Liver (tissue), 9 donors: Measurements from ENCODE around the gene USP49. TPM values are rescaled to one million over a fixed set of nuclear protein-coding genes. Genes with fewer than 3 reads are reported as not detected.

ENCODE experiments used
- DNase-seq: peaks from one replicate; pipeline ENCODE4 v3.0.0-alpha.2; 2017; ENCODE audit warnings: low spot score
- H3K27ac ChIP-seq, 2 donors: one replicate each; pipeline ENCODE4 v1.7.0; 2013; ENCODE audit warnings: inconsistent platforms in 2 of 2, low read length in 2 of 2, control low read depth in 1 of 2, low read depth in 1 of 2, mild to moderate bottlenecking in 1 of 2
- H3K27me3 ChIP-seq, 4 donors: one replicate each; pipeline versions ENCODE4 v1.6.1 to v1.7.0; 2013; ENCODE audit warnings: low read length in 3 of 4, inconsistent platforms in 1 of 4, mild to moderate bottlenecking in 1 of 4, moderate library complexity in 1 of 4; ENCODE audit not compliant: control insufficient read depth in 4 of 4, insufficient read depth in 4 of 4
- H3K36me3 ChIP-seq, 4 donors: one replicate each; pipeline versions ENCODE4 v1.6.1 to v1.7.0; 2013; ENCODE audit warnings: low read length in 3 of 4, mild to moderate bottlenecking in 3 of 4, low read depth in 1 of 4, moderate library complexity in 1 of 4; ENCODE audit not compliant: control insufficient read depth in 4 of 4, insufficient read depth in 3 of 4
- H3K4me1 ChIP-seq, 4 donors: one replicate each; pipeline versions ENCODE4 v1.6.1 to v1.7.0; 2013; ENCODE audit warnings: low read length in 3 of 4, mild to moderate bottlenecking in 3 of 4, moderate library complexity in 1 of 4; ENCODE audit not compliant: control insufficient read depth in 4 of 4, insufficient read depth in 4 of 4
- H3K4me3 ChIP-seq, 3 donors: one replicate each; pipeline versions ENCODE4 v1.6.1 to v1.7.0; 2013; ENCODE audit warnings: low read length in 3 of 3, control low read depth in 1 of 3, low read depth in 1 of 3, mild to moderate bottlenecking in 1 of 3
- H3K9ac ChIP-seq, 2 donors: one replicate each; pipeline ENCODE4 v1.7.0; 2013; ENCODE audit warnings: low read length in 2 of 2, mild to moderate bottlenecking in 2 of 2, moderate library complexity in 2 of 2, control low read depth in 1 of 2, low read depth in 1 of 2
- H3K9me3 ChIP-seq, 4 donors: one replicate each; pipeline versions ENCODE4 v1.6.1 to v1.7.0; 2013; ENCODE audit warnings: low read length in 3 of 4; ENCODE audit not compliant: control insufficient read depth in 4 of 4
- EGR1 ChIP-seq, 2 donors: IDR thresholded peaks; 2 replicates each; pipeline ENCODE4 v1.6.1; 2016 to 2018; ENCODE audit warnings: antibody characterized with exemption in 2 of 2, low read depth in 2 of 2
- FOXA1 ChIP-seq: IDR thresholded peaks from 2 replicates; pipeline ENCODE4 v1.6.1; 2016; ENCODE audit warnings: antibody characterized with exemption
- FOXA2 ChIP-seq: IDR thresholded peaks from 2 replicates; pipeline ENCODE4 v1.6.1; 2016; ENCODE audit warnings: antibody characterized with exemption
- GABPA ChIP-seq, 2 donors: IDR thresholded peaks in 1 of 2; conservative IDR thresholded peaks in 1 of 2; 2 replicates each; pipeline ENCODE4 v1.6.1; 2016; ENCODE audit warnings: antibody characterized with exemption in 2 of 2, mild to moderate bottlenecking in 1 of 2, moderate library complexity in 1 of 2
- HNF4A ChIP-seq, 2 donors: conservative IDR thresholded peaks; 2 replicates each; pipeline ENCODE4 v1.6.1; 2016; ENCODE audit warnings: antibody characterized with exemption in 2 of 2, mild to moderate bottlenecking in 2 of 2
- HNF4G ChIP-seq: IDR thresholded peaks from 2 replicates; pipeline ENCODE4 v1.6.1; 2016; ENCODE audit warnings: antibody characterized with exemption
- JUND ChIP-seq, 2 donors: IDR thresholded peaks; 2 replicates each; pipeline ENCODE4 v1.6.1; 2016; ENCODE audit warnings: antibody characterized with exemption in 2 of 2
- NR2F2 ChIP-seq: IDR thresholded peaks from 2 replicates; pipeline ENCODE4 v1.6.1; 2016; ENCODE audit warnings: antibody characterized with exemption
- RAD21 ChIP-seq, 2 donors: IDR thresholded peaks; 2 replicates each; pipeline ENCODE4 v1.6.1; 2016; ENCODE audit warnings: antibody characterized with exemption in 2 of 2, mild to moderate bottlenecking in 2 of 2
- RXRA ChIP-seq, 2 donors: IDR thresholded peaks; 2 replicates each; pipeline ENCODE4 v1.6.1; 2017 to 2018; ENCODE audit warnings: antibody characterized with exemption in 2 of 2, mild to moderate bottlenecking in 1 of 2
- SP1 ChIP-seq: IDR thresholded peaks from 2 replicates; pipeline ENCODE4 v1.6.1; 2018; ENCODE audit warnings: antibody characterized with exemption, mild to moderate bottlenecking
- TAF1 ChIP-seq: conservative IDR thresholded peaks from 2 replicates; pipeline ENCODE4 v1.6.1; 2016; ENCODE audit warnings: antibody characterized with exemption, mild to moderate bottlenecking
- YY1 ChIP-seq: IDR thresholded peaks from 2 replicates; pipeline ENCODE4 v1.6.1; 2016; ENCODE audit warnings: antibody characterized with exemption, mild to moderate bottlenecking
- WGBS: extraction: QIAGEN DNeasy Blood & Tissue Kit; methylation state at CpG from one replicate; pipeline ENCODE4 v1.1.7; 2013; 5-methylcytosine and 5-hydroxymethylcytosine counted together
- polyA plus RNA-seq, 2 donors: library from polyadenylated mRNA; stranded (reverse) in 1 of 2; unstranded in 1 of 2; fragments of 200-250 nt in 1 of 2; fragments of >200 nt in 1 of 2; fragmentation: Nextera tagmentation in 1 of 2; extraction: Ambion mirVana in 1 of 2; gene quantifications; one replicate each; pipeline versions ENCODE4 v1.2.1 to v1.2.3, GENCODE V29; 2013 to 2015
- total RNA-seq, 2 donors: library from RNA; depleted of rRNA; stranded (reverse); fragments of >200 nt; gene quantifications; one replicate each; pipeline ENCODE4 v1.2.3, GENCODE V29; 2014
- TF ChIP-seq, protein P1 (sequence below): IDR thresholded peaks from 2 replicates; pipeline ENCODE4 v1.6.1; 2016; ENCODE audit warnings: antibody characterized with exemption, mild to moderate bottlenecking
- TF ChIP-seq, protein P2 (sequence below): IDR thresholded peaks from 2 replicates; pipeline ENCODE4 v1.6.1; 2016; ENCODE audit warnings: antibody characterized with exemption
- TF ChIP-seq, protein P3 (sequence below): IDR thresholded peaks from 2 replicates; pipeline ENCODE4 v1.6.1; 2016; ENCODE audit warnings: antibody characterized with exemption
- TF ChIP-seq, protein P4 (sequence below): fragments of 150-350 bp; IDR thresholded peaks from 2 replicates; pipeline ENCODE4 v1.5.1; 2017; ENCODE audit warnings: improper control_type of control experiment, low read depth, low read length; ENCODE audit not compliant: missing input control
- TF ChIP-seq, protein P5 (sequence below): IDR thresholded peaks from 2 replicates; pipeline ENCODE4 v1.6.1; 2016; ENCODE audit warnings: antibody characterized with exemption
- donor health status: healthy.
- donor health status: healthy.
- donor health status: healthy.
- donor health status: healthy.
- donor health status: healthy.

USP49 gene
- total and polyA plus RNA-seq, 4 donors = 0.33 to 3.4 (median 1.1) TPM

DNA sequence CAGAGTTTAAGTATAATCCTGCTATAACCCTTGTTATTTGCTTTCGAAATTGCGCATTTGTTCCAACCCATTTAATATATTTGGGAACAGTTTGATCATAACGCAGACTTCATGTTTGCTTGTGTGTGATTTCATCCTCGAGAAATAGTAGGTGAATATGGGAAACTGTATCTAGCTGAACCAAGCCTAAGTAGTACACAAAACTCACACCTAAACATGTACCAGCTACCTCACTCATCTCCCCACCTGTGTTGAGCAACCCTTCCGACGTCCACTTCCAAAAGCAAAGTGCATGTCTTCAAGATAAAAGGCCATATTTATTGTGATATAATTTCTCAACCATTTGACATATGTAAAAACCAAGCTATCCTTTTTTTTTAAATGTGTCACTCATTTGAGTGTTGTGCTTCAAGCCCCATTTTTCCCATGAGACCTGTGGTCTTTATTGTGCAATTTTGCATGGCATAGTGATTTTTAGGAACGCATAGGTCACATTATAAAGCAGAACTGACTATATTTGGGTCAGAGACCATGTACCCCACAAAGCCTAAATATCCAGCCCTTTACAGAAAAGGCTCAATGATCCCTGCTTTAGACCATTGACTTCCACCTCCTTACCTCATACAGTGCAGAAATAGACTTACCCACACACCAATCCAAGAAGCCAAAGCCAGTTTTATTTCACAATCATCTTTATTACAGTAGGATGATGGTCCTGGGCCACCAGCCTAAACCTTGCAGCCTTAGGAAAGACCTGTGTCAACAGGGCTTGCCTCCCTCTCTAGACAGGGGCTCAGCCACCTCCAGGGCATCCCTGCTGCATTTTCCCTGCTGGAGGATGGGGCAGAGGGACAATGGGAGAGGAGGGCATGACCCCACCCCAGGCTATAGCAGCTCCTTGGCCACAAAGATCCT, 39.4 kb upstream of the USP49 start:
- no peak for TF ChIP-seq JUND (IDR thresholded peaks at IDR 0.05)
- TF ChIP-seq SP1 = no peak
- TF ChIP-seq, protein P1, sequence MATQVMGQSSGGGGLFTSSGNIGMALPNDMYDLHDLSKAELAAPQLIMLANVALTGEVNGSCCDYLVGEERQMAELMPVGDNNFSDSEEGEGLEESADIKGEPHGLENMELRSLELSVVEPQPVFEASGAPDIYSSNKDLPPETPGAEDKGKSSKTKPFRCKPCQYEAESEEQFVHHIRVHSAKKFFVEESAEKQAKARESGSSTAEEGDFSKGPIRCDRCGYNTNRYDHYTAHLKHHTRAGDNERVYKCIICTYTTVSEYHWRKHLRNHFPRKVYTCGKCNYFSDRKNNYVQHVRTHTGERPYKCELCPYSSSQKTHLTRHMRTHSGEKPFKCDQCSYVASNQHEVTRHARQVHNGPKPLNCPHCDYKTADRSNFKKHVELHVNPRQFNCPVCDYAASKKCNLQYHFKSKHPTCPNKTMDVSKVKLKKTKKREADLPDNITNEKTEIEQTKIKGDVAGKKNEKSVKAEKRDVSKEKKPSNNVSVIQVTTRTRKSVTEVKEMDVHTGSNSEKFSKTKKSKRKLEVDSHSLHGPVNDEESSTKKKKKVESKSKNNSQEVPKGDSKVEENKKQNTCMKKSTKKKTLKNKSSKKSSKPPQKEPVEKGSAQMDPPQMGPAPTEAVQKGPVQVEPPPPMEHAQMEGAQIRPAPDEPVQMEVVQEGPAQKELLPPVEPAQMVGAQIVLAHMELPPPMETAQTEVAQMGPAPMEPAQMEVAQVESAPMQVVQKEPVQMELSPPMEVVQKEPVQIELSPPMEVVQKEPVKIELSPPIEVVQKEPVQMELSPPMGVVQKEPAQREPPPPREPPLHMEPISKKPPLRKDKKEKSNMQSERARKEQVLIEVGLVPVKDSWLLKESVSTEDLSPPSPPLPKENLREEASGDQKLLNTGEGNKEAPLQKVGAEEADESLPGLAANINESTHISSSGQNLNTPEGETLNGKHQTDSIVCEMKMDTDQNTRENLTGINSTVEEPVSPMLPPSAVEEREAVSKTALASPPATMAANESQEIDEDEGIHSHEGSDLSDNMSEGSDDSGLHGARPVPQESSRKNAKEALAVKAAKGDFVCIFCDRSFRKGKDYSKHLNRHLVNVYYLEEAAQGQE = no peak
- no peak for TF ChIP-seq YY1
- TF ChIP-seq, protein P2, sequence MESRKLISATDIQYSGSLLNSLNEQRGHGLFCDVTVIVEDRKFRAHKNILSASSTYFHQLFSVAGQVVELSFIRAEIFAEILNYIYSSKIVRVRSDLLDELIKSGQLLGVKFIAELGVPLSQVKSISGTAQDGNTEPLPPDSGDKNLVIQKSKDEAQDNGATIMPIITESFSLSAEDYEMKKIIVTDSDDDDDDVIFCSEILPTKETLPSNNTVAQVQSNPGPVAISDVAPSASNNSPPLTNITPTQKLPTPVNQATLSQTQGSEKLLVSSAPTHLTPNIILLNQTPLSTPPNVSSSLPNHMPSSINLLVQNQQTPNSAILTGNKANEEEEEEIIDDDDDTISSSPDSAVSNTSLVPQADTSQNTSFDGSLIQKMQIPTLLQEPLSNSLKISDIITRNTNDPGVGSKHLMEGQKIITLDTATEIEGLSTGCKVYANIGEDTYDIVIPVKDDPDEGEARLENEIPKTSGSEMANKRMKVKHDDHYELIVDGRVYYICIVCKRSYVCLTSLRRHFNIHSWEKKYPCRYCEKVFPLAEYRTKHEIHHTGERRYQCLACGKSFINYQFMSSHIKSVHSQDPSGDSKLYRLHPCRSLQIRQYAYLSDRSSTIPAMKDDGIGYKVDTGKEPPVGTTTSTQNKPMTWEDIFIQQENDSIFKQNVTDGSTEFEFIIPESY = no peak
- no peak for TF ChIP-seq HNF4A (conservative IDR thresholded peaks at IDR 0.05)
- TF ChIP-seq RXRA (IDR thresholded peaks at IDR 0.05) = no peak
- no peak for TF ChIP-seq HNF4G
- no peak for TF ChIP-seq NR2F2
- no peak for TF ChIP-seq FOXA1
- TF ChIP-seq, protein P3, sequence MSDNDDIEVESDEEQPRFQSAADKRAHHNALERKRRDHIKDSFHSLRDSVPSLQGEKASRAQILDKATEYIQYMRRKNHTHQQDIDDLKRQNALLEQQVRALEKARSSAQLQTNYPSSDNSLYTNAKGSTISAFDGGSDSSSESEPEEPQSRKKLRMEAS = no peak
- TF ChIP-seq TAF1 = no peak
- TF ChIP-seq, protein P4, sequence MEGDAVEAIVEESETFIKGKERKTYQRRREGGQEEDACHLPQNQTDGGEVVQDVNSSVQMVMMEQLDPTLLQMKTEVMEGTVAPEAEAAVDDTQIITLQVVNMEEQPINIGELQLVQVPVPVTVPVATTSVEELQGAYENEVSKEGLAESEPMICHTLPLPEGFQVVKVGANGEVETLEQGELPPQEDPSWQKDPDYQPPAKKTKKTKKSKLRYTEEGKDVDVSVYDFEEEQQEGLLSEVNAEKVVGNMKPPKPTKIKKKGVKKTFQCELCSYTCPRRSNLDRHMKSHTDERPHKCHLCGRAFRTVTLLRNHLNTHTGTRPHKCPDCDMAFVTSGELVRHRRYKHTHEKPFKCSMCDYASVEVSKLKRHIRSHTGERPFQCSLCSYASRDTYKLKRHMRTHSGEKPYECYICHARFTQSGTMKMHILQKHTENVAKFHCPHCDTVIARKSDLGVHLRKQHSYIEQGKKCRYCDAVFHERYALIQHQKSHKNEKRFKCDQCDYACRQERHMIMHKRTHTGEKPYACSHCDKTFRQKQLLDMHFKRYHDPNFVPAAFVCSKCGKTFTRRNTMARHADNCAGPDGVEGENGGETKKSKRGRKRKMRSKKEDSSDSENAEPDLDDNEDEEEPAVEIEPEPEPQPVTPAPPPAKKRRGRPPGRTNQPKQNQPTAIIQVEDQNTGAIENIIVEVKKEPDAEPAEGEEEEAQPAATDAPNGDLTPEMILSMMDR = no peak
- no peak for TF ChIP-seq GABPA (IDR thresholded peaks at IDR 0.05 in 1 of 2, conservative IDR thresholded peaks at IDR 0.05 in 1 of 2)
- TF ChIP-seq, protein P5, sequence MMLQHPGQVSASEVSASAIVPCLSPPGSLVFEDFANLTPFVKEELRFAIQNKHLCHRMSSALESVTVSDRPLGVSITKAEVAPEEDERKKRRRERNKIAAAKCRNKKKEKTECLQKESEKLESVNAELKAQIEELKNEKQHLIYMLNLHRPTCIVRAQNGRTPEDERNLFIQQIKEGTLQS = no peak
- TF ChIP-seq EGR1 (IDR thresholded peaks at IDR 0.05; ENCODE audit: low read depth in 2 of 2) = no peak
- TF ChIP-seq RAD21 (IDR thresholded peaks at IDR 0.05) = no peak
- TF ChIP-seq FOXA2 = no peak
- WGBS = 78% methylated on average over 7 of the region's 7 CpGs
- Histone ChIP-seq H3K27ac (no peak overlapping the region), H3K4me3 (no peak overlapping the region), H3K36me3 (peaks cover 12 to 55% (median 42%) of the 10 kb centered on the region in 4 donors), H3K9me3 (no peaks in the 10 kb centered on the region), H3K27me3 (no peaks in the 10 kb centered on the region), H3K9ac (no peak overlapping the region), H3K4me1 (peaks cover 3 to 11% (median 6%) of the 10 kb centered on the region in 4 donors)
- no peak for DNase-seq
